IMR-90 (cell line): Measurements from ENCODE around the gene FBLN1. TPM values are rescaled to one million over a fixed set of nuclear protein-coding genes. Genes with fewer than 3 reads are reported as not detected.

Source experiments
- ATAC-seq: fragments of 200-7000 bp; cut with Tn5 transposase; 2 replicates; pipeline ENCODE4 v1.9.1; 2020; ENCODE audit warnings: low read depth, mild to moderate bottlenecking, moderate library complexity
- BruUV-seq: library from RNA; stranded (reverse); fragments of 400-500 nt; replicated peaks from 2 replicates; lab custom pipeline; 2021; lab: Mats Ljungman, UMichigan
- CTCF ChIA-PET: fragments of 300-600 bp; formaldehyde crosslinking; extraction: SDS; loops from one replicate; lab custom pipeline; 2021; ENCODE audit warnings: antibody characterized with exemption; lab: Yijun Ruan, JAX
- POLR2A ChIA-PET: fragments of 300-600 bp; sonication (Branson Sonifier 250); formaldehyde crosslinking; loops from one replicate; lab custom pipeline; 2022; ENCODE audit warnings: antibody characterized with exemption; ENCODE audit not compliant: unreplicated experiment; lab: Charles Lee
- DNase-seq: peaks from one replicate; pipeline ENCODE4 v3.0.0; 2013
- H2AFZ ChIP-seq: replicated peaks from 2 replicates; pipeline ENCODE3; 2013; ENCODE audit warnings: low read length, mild to moderate bottlenecking; ENCODE audit not compliant: poor library complexity
- H2AK5ac ChIP-seq: 2 replicates; pipeline ENCODE4 v1.6.1; 2013; ENCODE audit warnings: low read depth, low read length, inconsistent platforms
- H2AK9ac ChIP-seq: replicated peaks from 2 replicates; pipeline ENCODE3; 2013; ENCODE audit warnings: mild to moderate bottlenecking, low read depth, low read length, moderate library complexity; ENCODE audit not compliant: poor library complexity
- H2BK120ac ChIP-seq: 2 replicates; pipeline ENCODE4 v1.6.1; 2013; ENCODE audit warnings: low read depth, low read length, inconsistent platforms
- H2BK15ac ChIP-seq: 3 replicates; pipeline ENCODE4 v1.6.1; 2013; ENCODE audit warnings: low read depth, low read length, inconsistent platforms
- H2BK20ac ChIP-seq: 2 replicates; pipeline ENCODE4 v1.6.1; 2013; ENCODE audit warnings: low read depth, mild to moderate bottlenecking, inconsistent platforms, low read length, moderate library complexity
- H2BK5ac ChIP-seq: 2 replicates; pipeline ENCODE4 v1.6.1; 2013; ENCODE audit warnings: mild to moderate bottlenecking, low read depth, low read length, inconsistent platforms; ENCODE audit not compliant: poor library complexity, severe bottlenecking
- H3K14ac ChIP-seq: replicated peaks from 2 replicates; pipeline ENCODE4 v1.6.1; 2013; ENCODE audit warnings: low read depth, low read length, inconsistent platforms
- H3K18ac ChIP-seq: 2 replicates; pipeline ENCODE4 v1.6.1; 2013; ENCODE audit warnings: low read depth, low read length, control low read depth
- H3K23ac ChIP-seq: 2 replicates; pipeline ENCODE4 v1.6.1; 2013; ENCODE audit warnings: low read depth, low read length, inconsistent platforms
- H3K27ac ChIP-seq: 2 replicates; pipeline ENCODE4 v1.5.1; 2013; ENCODE audit warnings: mild to moderate bottlenecking, control low read depth, low read length; ENCODE audit not compliant: insufficient read depth
- H3K27me3 ChIP-seq: 2 replicates; pipeline ENCODE4 v1.6.1; 2013; ENCODE audit warnings: low read length; ENCODE audit not compliant: control insufficient read depth, insufficient read depth
- H3K36me3 ChIP-seq: 2 replicates; pipeline ENCODE4 v1.6.1; 2013; ENCODE audit warnings: low read length, mixed read lengths; ENCODE audit not compliant: control insufficient read depth, insufficient read depth
- H3K4ac ChIP-seq: 2 replicates; pipeline ENCODE4 v1.6.1; 2013; ENCODE audit warnings: low read depth, low read length, inconsistent platforms
- H3K4me1 ChIP-seq: 2 replicates; pipeline ENCODE4 v1.6.1; 2013; ENCODE audit warnings: low read length, mixed read lengths; ENCODE audit not compliant: control insufficient read depth, insufficient read depth
- H3K4me2 ChIP-seq: 2 replicates; pipeline ENCODE4 v1.6.1; 2013; ENCODE audit warnings: low read depth, mild to moderate bottlenecking, control low read depth, low read length, moderate library complexity
- H3K4me3 ChIP-seq: 2 replicates; pipeline ENCODE4 v1.5.1; 2013; ENCODE audit warnings: low read depth, mild to moderate bottlenecking, control low read depth, low read length, moderate library complexity; ENCODE audit not compliant: insufficient read depth
- H3K56ac ChIP-seq: 2 replicates; pipeline ENCODE4 v1.6.1; 2013; ENCODE audit warnings: low read length, inconsistent platforms; ENCODE audit not compliant: insufficient read depth; ENCODE audit errors: extremely low read depth
- H3K79me1 ChIP-seq, 2 experiments: 2 replicates each; pipeline ENCODE4 v1.6.1; 2013; ENCODE audit warnings: low read length in 2 of 2, inconsistent platforms in 1 of 2, low read depth in 1 of 2
- H3K9ac ChIP-seq: 2 replicates; pipeline ENCODE4 v1.6.1; 2013; ENCODE audit warnings: low read depth, low read length, control low read depth
- H3K9me1 ChIP-seq: 2 replicates; pipeline ENCODE4 v1.6.1; 2013; ENCODE audit warnings: low read length, inconsistent platforms; ENCODE audit not compliant: insufficient read depth
- H3K9me3 ChIP-seq: 2 replicates; pipeline ENCODE4 v1.6.1; 2013; ENCODE audit warnings: low read length; ENCODE audit not compliant: control insufficient read depth, insufficient read depth
- H4K20me1 ChIP-seq: 2 replicates; pipeline ENCODE4 v1.6.1; 2013; ENCODE audit warnings: low read length, inconsistent platforms; ENCODE audit not compliant: insufficient read depth
- H4K5ac ChIP-seq: 2 replicates; pipeline ENCODE4 v1.6.1; 2013; ENCODE audit warnings: mild to moderate bottlenecking, low read depth, low read length, control low read depth
- H4K8ac ChIP-seq, 2 experiments: 2 replicates each; pipeline ENCODE4 v1.6.1; 2013; ENCODE audit warnings: low read depth in 2 of 2, low read length in 2 of 2, control low read depth in 1 of 2, inconsistent platforms in 1 of 2
- H4K91ac ChIP-seq: 2 replicates; pipeline ENCODE4 v1.6.1; 2013; ENCODE audit warnings: low read depth, low read length, inconsistent platforms; ENCODE audit not compliant: insufficient read depth
- CEBPB ChIP-seq: IDR thresholded peaks from 2 replicates; pipeline ENCODE4 v1.6.1; 2012; ENCODE audit warnings: low read depth, low read length, improper control_type of control experiment
- CHD1 ChIP-seq: IDR thresholded peaks from 2 replicates; pipeline ENCODE4 v1.6.1; 2012; ENCODE audit warnings: low read depth, low read length, improper control_type of control experiment
- FOS ChIP-seq: fragments of 150-350 bp; IDR thresholded peaks from 2 replicates; pipeline ENCODE4 v1.6.1; 2016; ENCODE audit warnings: low read depth, low read length
- MXI1 ChIP-seq: IDR thresholded peaks from 2 replicates; pipeline ENCODE4 v1.6.1; 2012; ENCODE audit warnings: low read depth, mild to moderate bottlenecking, low read length, moderate library complexity, borderline replicate concordance
- NFE2L2 ChIP-seq: fragments of 150-350 bp; IDR thresholded peaks from 2 replicates; pipeline ENCODE4 v1.6.1; 2016; ENCODE audit warnings: low read depth, mild to moderate bottlenecking, low read length
- POLR2A ChIP-seq: IDR thresholded peaks from 2 replicates; pipeline ENCODE4 v1.6.1; 2012; ENCODE audit warnings: mild to moderate bottlenecking, low read depth, low read length
- RCOR1 ChIP-seq: IDR thresholded peaks from 2 replicates; pipeline ENCODE4 v1.6.1; 2012; ENCODE audit warnings: mild to moderate bottlenecking, low read length, improper control_type of control experiment; ENCODE audit not compliant: insufficient replicate concordance
- RFX5 ChIP-seq: IDR thresholded peaks from 2 replicates; pipeline ENCODE4 v1.8.0; 2012; ENCODE audit warnings: low read depth, mild to moderate bottlenecking, low read length, moderate library complexity
- WGBS, 2 experiments: methylation state at CpG; one replicate each; pipeline versions ENCODE4 v1.1.5 to v1.1.7; 2013; ENCODE audit warnings: missing lambda C conversion rate in 2 of 2; ENCODE audit not compliant: insufficient read length in 1 of 2; ENCODE audit errors: extremely low coverage in 2 of 2; 5-methylcytosine and 5-hydroxymethylcytosine counted together
- dilution Hi-C: fragments of 300-500 bp; cut with HindIII; formaldehyde crosslinking; loops from one replicate; pipeline ENCODE4 v1.14.3; 2018; ENCODE audit warnings: low sequenced_read_pairs; ENCODE audit not compliant: unreplicated experiment
- in situ Hi-C: fragments of 300-500 bp; cut with MboI; formaldehyde crosslinking; loops from 3 replicates; pipeline ENCODE4 v1.14.3; 2019; ENCODE audit warnings: low sequenced_read_pairs, inconsistent platforms, mixed read lengths
- intact Hi-C: fragments of 100-400 bp; cut with micrococcal nuclease; formaldehyde crosslinking; loops from 2 replicates; pipeline ENCODE4 v1.10.0; 2022
- polyA plus RNA-seq, 3 experiments: library from polyadenylated mRNA; depleted of rRNA; stranded (reverse); fragments of >200 nt; gene quantifications; 2 replicates each; pipeline ENCODE4 v1.2.3, GENCODE V29; 2012; ENCODE audit warnings: low replicate concordance in 1 of 3
- total RNA-seq: library from RNA; depleted of rRNA; stranded (reverse); fragments of >200 nt; gene quantifications from 2 replicates; pipeline ENCODE4 v1.2.3, GENCODE V29; 2012
- TF ChIP-seq, protein P1 (sequence below): conservative IDR thresholded peaks from 2 replicates; pipeline ENCODE4 v1.5.1; 2012; ENCODE audit warnings: mild to moderate bottlenecking, low read depth, low read length, improper control_type of control experiment
- TF ChIP-seq, protein P2 (sequence below): fragments of 150-350 bp; IDR thresholded peaks from 2 replicates; pipeline ENCODE4 v1.6.1; 2017; ENCODE audit warnings: mild to moderate bottlenecking, antibody characterized with exemption, low read length, low read depth

Gene FBLN1
- total and polyA plus RNA-seq, 2 of the 4 experiments (the other 2 are of a cell fraction), result 11.3 to 87.9 TPM

DNA sequence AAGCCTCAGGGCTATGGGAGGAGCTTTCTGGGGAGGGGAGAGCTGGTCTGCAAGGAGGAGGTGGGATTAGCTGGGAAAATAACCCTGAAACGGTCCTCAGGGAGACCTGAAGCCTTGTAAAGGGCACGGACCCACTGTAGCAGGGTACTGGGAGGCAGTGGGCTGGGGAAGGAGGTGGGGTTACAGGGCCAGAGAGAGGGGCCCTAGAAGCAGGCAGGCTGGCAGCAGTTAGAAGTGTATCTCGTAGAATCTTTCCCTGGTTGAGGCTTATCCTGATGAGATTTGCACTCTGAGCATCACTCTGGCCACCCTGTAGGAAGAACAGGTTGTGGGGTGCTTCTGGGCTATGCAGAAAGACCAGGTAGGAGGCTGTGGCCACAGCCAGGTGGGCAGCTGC is 29.6 kb downstream of the FBLN1 start:
- Histone ChIP-seq H4K91ac (peak overlapping the region; percentile 56; the same call in 1 of the 2 replicates), H4K8ac (peak overlapping the region in 1 of 2 experiments; percentile 41; a peak in 1 of 4 replicates), H3K4me3 (no peak overlapping the region), H3K36me3 (peaks cover 55% of the 10 kb centered on the region; the same call in 1 of the 2 replicates), H3K9ac (no peak overlapping the region), H3K9me3 (no peaks in the 10 kb centered on the region), H2AK5ac (peak overlapping the region; percentile 63; the same call in 1 of the 2 replicates), H2BK5ac (no peak overlapping the region), H3K4me1 (peaks cover 60% of the 10 kb centered on the region), H2AFZ (no peak overlapping the region), H3K27ac (peak overlapping the region; percentile 12; the same call in 1 of the 2 replicates), H3K27me3 (no peaks in the 10 kb centered on the region), H2AK9ac (peak overlapping the region; percentile 1), H2BK120ac (peak overlapping the region; percentile 78), H3K4ac (peak overlapping the region; percentile 75), H3K79me1 (peaks cover 0 to 41% of the 10 kb centered on the region in 2 experiments; a peak in 2 of 4 replicates), H3K56ac (no peak overlapping the region), H4K20me1 (peaks cover 12% of the 10 kb centered on the region), H3K9me1 (peaks cover 29% of the 10 kb centered on the region), H3K14ac (0 out of 2 replicates have a peak overlapping the region, but pooled peaks have one; percentile 24), H2BK15ac (peak overlapping the region; percentile 15; the same call in 1 of the 3 replicates), H3K4me2 (no peak overlapping the region), H2BK20ac (peak overlapping the region; percentile 16; the same call in 1 of the 2 replicates), H4K5ac (peak overlapping the region; percentile 19; the same call in 1 of the 2 replicates), H3K18ac (peak overlapping the region; percentile 37; the same call in 1 of the 2 replicates), H3K23ac (0 out of 2 replicates have a peak overlapping the region, but pooled peaks have one; percentile 4)
- intact Hi-C loops, result no loop called here
- DNase-seq (no peak), ATAC-seq (no peak)
- dilution Hi-C loops, result no loop called here
- POLR2A ChIA-PET, result no interaction called here
- TF ChIP-seq RCOR1, result no peak
- TF ChIP-seq, protein P1, sequence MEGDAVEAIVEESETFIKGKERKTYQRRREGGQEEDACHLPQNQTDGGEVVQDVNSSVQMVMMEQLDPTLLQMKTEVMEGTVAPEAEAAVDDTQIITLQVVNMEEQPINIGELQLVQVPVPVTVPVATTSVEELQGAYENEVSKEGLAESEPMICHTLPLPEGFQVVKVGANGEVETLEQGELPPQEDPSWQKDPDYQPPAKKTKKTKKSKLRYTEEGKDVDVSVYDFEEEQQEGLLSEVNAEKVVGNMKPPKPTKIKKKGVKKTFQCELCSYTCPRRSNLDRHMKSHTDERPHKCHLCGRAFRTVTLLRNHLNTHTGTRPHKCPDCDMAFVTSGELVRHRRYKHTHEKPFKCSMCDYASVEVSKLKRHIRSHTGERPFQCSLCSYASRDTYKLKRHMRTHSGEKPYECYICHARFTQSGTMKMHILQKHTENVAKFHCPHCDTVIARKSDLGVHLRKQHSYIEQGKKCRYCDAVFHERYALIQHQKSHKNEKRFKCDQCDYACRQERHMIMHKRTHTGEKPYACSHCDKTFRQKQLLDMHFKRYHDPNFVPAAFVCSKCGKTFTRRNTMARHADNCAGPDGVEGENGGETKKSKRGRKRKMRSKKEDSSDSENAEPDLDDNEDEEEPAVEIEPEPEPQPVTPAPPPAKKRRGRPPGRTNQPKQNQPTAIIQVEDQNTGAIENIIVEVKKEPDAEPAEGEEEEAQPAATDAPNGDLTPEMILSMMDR, result no peak
- TF ChIP-seq, protein P2, sequence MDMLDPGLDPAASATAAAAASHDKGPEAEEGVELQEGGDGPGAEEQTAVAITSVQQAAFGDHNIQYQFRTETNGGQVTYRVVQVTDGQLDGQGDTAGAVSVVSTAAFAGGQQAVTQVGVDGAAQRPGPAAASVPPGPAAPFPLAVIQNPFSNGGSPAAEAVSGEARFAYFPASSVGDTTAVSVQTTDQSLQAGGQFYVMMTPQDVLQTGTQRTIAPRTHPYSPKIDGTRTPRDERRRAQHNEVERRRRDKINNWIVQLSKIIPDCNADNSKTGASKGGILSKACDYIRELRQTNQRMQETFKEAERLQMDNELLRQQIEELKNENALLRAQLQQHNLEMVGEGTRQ, result no peak
- TF ChIP-seq NFE2L2, result no peak
- no peak for TF ChIP-seq FOS
- no peak for TF ChIP-seq POLR2A
- TF ChIP-seq CEBPB, result no peak
- no peak for TF ChIP-seq RFX5
- TF ChIP-seq CHD1, result no peak
- TF ChIP-seq MXI1, result no peak
- 60% methylated on average over 3 of the region's 3 CpGs; no CpG with 5 or more reads in 1 of the 2 experiments for WGBS, 2 experiments
- no TSS peak for BruUV-seq
- in situ Hi-C loops, result no loop called here
- CTCF ChIA-PET, result interaction anchor here (1.2 kb wide), 1 partner anchor 21 kb away, joined by 4 read pairs; no protein-coding TSS in a partner anchor
